MM.1S (cell line): ENCODE data around the gene ABCB9.

Experiments
- CTCF ChIP-seq: fragments of 300-600 bp; sonication (generic); IDR thresholded peaks from 2 replicates; pipeline ENCODE4 v1.5.1; 2016; ENCODE audit warnings: antibody characterized with exemption, low read length, mixed read lengths
- EZH2 ChIP-seq: fragments of 300-600 bp; sonication (generic); optimal IDR thresholded peaks from 2 replicates; pipeline ENCODE3; 2017; ENCODE audit warnings: low read depth, mild to moderate bottlenecking, antibody characterized with exemption, low read length, mixed read lengths
- EZH2phosphoT487 ChIP-seq: fragments of 300-600 bp; sonication (generic); IDR thresholded peaks from 2 replicates; pipeline ENCODE4 v1.6.1; 2018; ENCODE audit warnings: antibody characterized with exemption, low read length

GRCh38 chr12:122894193-122895121 lies 71.8 kb downstream of the ABCB9 start:
- TF ChIP-seq CTCF, result no peak; the same call in 1 of the 2 replicates
- TF ChIP-seq EZH2, result no peak
- TF ChIP-seq EZH2phosphoT487, result no peak
